Loucy (cell line): ENCODE data around the gene GSG1L.
"Not testable (repeated sequence)": the region's sequence is repeated elsewhere in the genome, so short reads cannot be mapped to it uniquely, and the experiment has no call there.

Source experiments
- H2AFZ ChIP-seq: fragments of 200-600 bp; sonication (generic); 2 replicates; pipeline ENCODE4 v1.6.0; 2016; ENCODE audit warnings: antibody characterized with exemption, mild to moderate bottlenecking, low read length, moderate library complexity
- H3F3A ChIP-seq: fragments of 200-600 bp; 2 replicates; pipeline ENCODE4 v1.6.0; 2016; ENCODE audit warnings: antibody characterized with exemption, low read depth, mild to moderate bottlenecking
- H3K27me3 ChIP-seq: fragments of 200-600 bp; sonication (generic); 2 replicates; pipeline ENCODE4 v1.6.1; 2014; ENCODE audit warnings: low read length, mild to moderate bottlenecking; ENCODE audit not compliant: insufficient read depth, poor library complexity, severe bottlenecking
- H3K36me3 ChIP-seq: fragments of 200-600 bp; sonication (generic); 2 replicates; pipeline ENCODE4 v1.6.1; 2016; ENCODE audit warnings: low read length; ENCODE audit not compliant: insufficient read depth
- H3K4me1 ChIP-seq: fragments of 200-600 bp; sonication (generic); 2 replicates; pipeline ENCODE4 v1.5.1; 2014; ENCODE audit warnings: low read length, mild to moderate bottlenecking; ENCODE audit not compliant: insufficient read depth, poor library complexity, severe bottlenecking
- H3K4me2 ChIP-seq: fragments of 200-600 bp; sonication (generic); 2 replicates; pipeline ENCODE4 v1.6.0; 2014; ENCODE audit warnings: antibody characterized with exemption, low read length, low read depth, mild to moderate bottlenecking; ENCODE audit not compliant: poor library complexity, severe bottlenecking
- H3K4me3 ChIP-seq: fragments of 200-600 bp; sonication (generic); 2 replicates; pipeline ENCODE4 v1.5.1; 2014; ENCODE audit warnings: low read length, mild to moderate bottlenecking, mixed read lengths; ENCODE audit not compliant: poor library complexity, severe bottlenecking
- H3K79me2 ChIP-seq: fragments of 200-600 bp; sonication (generic); 2 replicates; pipeline ENCODE4 v1.6.1; 2014; ENCODE audit warnings: low read length; ENCODE audit not compliant: insufficient read depth
- H3K9ac ChIP-seq: fragments of 200-600 bp; sonication (generic); 2 replicates; pipeline ENCODE4 v1.6.0; 2014; ENCODE audit warnings: mild to moderate bottlenecking, low read depth, low read length, moderate library complexity; ENCODE audit not compliant: poor library complexity, severe bottlenecking
- H3K9me2 ChIP-seq: fragments of 200-600 bp; sonication (generic); replicated peaks from 2 replicates; pipeline ENCODE4 v1.6.1; 2016; ENCODE audit warnings: low read depth, low read length, mixed read lengths
- H3K9me3 ChIP-seq: fragments of 200-600 bp; sonication (generic); 2 replicates; pipeline ENCODE4 v1.6.1; 2014; ENCODE audit warnings: mild to moderate bottlenecking, antibody characterized with exemption, low read length, low read depth; ENCODE audit not compliant: insufficient read depth
- H4K20me1 ChIP-seq: fragments of 200-600 bp; sonication (generic); 2 replicates; pipeline ENCODE4 v1.6.0; 2014; ENCODE audit warnings: antibody characterized with exemption, low read length, mild to moderate bottlenecking; ENCODE audit not compliant: insufficient read depth, poor library complexity, severe bottlenecking
- EZH2phosphoT487 ChIP-seq: fragments of 200-600 bp; IDR thresholded peaks from 2 replicates; pipeline ENCODE4 v1.6.1; 2018; ENCODE audit warnings: antibody characterized with exemption, mild to moderate bottlenecking, moderate library complexity, borderline replicate concordance
- TF ChIP-seq, protein P1 (sequence below): fragments of 200-600 bp; sonication (generic); conservative IDR thresholded peaks from 2 replicates; pipeline ENCODE4 v1.5.1; 2014; ENCODE audit warnings: mild to moderate bottlenecking, antibody characterized with exemption, low read length

The GSG1L gene

DNA sequence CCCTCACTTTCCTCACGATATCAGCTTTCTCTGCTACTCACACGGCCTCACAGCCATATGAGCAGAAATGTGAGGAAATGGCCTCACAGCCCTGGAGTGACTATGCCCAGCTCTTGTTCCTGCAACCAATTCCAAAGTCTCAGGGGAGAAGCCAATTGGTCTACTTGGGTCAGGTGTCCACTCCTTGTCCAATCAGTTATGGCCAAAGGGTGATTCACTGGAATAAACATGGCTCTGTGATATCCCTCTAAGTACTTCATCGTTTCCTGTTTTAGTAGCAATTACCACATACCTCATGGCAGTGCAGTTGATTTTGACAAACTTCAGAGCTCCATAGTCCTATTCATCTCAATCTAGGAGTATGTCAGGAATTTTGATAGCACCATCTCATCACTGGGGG, 318.2 kb downstream of the GSG1L start:
- H3K79me2 ChIP-seq, result no peaks in the 10 kb centered on the region
- no peaks in the 10 kb centered on the region for H3K9me2 ChIP-seq
- no peaks in the 10 kb centered on the region for H3F3A ChIP-seq
- TF ChIP-seq, protein P1, sequence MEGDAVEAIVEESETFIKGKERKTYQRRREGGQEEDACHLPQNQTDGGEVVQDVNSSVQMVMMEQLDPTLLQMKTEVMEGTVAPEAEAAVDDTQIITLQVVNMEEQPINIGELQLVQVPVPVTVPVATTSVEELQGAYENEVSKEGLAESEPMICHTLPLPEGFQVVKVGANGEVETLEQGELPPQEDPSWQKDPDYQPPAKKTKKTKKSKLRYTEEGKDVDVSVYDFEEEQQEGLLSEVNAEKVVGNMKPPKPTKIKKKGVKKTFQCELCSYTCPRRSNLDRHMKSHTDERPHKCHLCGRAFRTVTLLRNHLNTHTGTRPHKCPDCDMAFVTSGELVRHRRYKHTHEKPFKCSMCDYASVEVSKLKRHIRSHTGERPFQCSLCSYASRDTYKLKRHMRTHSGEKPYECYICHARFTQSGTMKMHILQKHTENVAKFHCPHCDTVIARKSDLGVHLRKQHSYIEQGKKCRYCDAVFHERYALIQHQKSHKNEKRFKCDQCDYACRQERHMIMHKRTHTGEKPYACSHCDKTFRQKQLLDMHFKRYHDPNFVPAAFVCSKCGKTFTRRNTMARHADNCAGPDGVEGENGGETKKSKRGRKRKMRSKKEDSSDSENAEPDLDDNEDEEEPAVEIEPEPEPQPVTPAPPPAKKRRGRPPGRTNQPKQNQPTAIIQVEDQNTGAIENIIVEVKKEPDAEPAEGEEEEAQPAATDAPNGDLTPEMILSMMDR, result no peak
- no peak for TF ChIP-seq EZH2phosphoT487
- no peak overlapping the region for H3K4me3 ChIP-seq
- H3K9me3 ChIP-seq, result no peaks in the 10 kb centered on the region
- no peak overlapping the region for H3K4me2 ChIP-seq
- no peak overlapping the region for H3K9ac ChIP-seq
- no peaks in the 10 kb centered on the region for H3K36me3 ChIP-seq
- no peaks in the 10 kb centered on the region for H4K20me1 ChIP-seq
- no peak overlapping the region for H2AFZ ChIP-seq
- H3K4me1 ChIP-seq, result peaks cover 5% of the 10 kb centered on the region
- H3K27me3 ChIP-seq, result no peaks in the 10 kb centered on the region

DNA sequence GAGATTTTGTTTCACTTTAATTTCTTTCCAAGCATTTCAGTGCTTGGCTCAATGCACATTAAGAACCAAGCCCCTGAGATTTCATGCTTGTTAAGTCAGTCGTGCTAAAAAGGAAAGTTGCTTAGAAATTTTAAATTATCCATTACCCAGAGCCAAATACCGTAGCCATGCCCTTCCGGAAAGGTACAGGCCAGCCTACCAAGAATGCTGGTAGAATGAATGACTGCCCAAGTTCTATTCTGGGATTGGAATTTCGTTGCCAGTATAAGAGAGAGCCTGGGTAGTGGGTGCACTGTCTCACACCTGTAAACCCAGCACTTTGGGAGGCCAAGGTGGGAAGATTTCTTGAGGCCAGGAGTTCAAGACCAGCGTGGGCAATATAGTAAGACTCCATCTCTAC, 319.6 kb downstream of the GSG1L start:
- H3K9ac ChIP-seq, result no peak overlapping the region
- H3K9me2 ChIP-seq, result no peaks in the 10 kb centered on the region
- no peaks in the 10 kb centered on the region for H3K9me3 ChIP-seq
- no peaks in the 10 kb centered on the region for H3F3A ChIP-seq
- TF ChIP-seq EZH2phosphoT487, result no peak
- TF ChIP-seq, protein P1, result no peak
- no peaks in the 10 kb centered on the region for H3K36me3 ChIP-seq
- H3K4me3 ChIP-seq, result no peak overlapping the region
- no peak overlapping the region for H3K4me2 ChIP-seq
- H4K20me1 ChIP-seq, result no peaks in the 10 kb centered on the region
- no peaks in the 10 kb centered on the region for H3K79me2 ChIP-seq
- H3K27me3 ChIP-seq, result no peaks in the 10 kb centered on the region
- no peak overlapping the region for H2AFZ ChIP-seq
- peaks cover 3% of the 10 kb centered on the region for H3K4me1 ChIP-seq

DNA sequence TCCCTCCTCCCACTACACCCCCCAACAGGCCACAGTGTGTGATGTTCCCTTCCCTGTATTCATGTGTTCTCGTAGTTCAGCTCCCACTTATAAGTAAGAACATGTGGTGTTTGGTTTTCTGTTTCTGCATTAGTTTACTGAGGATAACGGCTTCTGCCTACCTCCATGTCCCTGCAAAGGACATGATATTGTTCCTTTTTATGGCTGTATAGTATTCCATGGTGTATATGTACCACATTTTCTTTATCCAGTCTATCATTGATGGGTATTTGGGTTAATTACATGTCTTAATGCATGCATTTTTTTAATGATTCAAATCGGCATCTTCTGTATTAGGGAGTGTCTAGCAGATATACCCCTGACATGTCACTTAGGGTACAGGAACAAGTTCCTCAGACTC, 320.5 kb downstream of the GSG1L start:
- not testable (repeated sequence) for H3K4me2 ChIP-seq, H3K9me2 ChIP-seq, H3F3A ChIP-seq, H2AFZ ChIP-seq, H3K27me3 ChIP-seq, H3K4me1 ChIP-seq, H4K20me1 ChIP-seq, H3K9ac ChIP-seq, H3K79me2 ChIP-seq, H3K36me3 ChIP-seq, H3K9me3 ChIP-seq, H3K4me3 ChIP-seq

DNA sequence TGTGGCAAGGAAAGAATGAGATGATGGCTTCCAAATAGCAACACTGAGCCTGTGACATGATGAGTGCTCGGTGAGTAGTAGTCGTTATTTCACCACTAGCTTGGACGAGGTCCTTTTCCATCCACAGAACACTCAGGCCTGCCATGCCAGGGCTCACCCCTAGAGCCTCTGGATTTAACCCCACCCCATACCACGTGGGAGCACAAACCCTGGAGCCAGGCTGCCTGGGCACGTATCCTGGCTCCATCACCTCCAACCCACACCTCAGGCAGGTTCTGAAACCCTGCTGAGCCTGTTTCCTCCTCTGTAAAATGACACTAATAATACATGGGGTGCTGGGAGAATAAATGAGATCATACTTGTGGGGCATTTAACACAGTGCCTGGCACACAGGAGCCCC, 321.2 kb downstream of the GSG1L start:
- no peaks in the 10 kb centered on the region for H3K4me1 ChIP-seq
- H3K79me2 ChIP-seq, result no peaks in the 10 kb centered on the region
- H4K20me1 ChIP-seq, result no peaks in the 10 kb centered on the region
- no peak overlapping the region for H3K4me2 ChIP-seq
- no peak overlapping the region for H3K4me3 ChIP-seq
- H3F3A ChIP-seq, result no peaks in the 10 kb centered on the region
- H3K9me3 ChIP-seq, result no peaks in the 10 kb centered on the region
- H2AFZ ChIP-seq, result no peak overlapping the region
- H3K9ac ChIP-seq, result no peak overlapping the region
- H3K36me3 ChIP-seq, result no peaks in the 10 kb centered on the region
- H3K9me2 ChIP-seq, result no peaks in the 10 kb centered on the region
- no peaks in the 10 kb centered on the region for H3K27me3 ChIP-seq
- TF ChIP-seq EZH2phosphoT487, result no peak
- TF ChIP-seq, protein P1, result no peak
